Neural cell (in vitro differentiated cells): ENCODE results near the gene C3orf70.

Experiments
- CTCF ChIP-seq: fragments of 450-650 bp; IDR thresholded peaks from 2 replicates; pipeline ENCODE4 v1.5.1; 2014; ENCODE audit warnings: antibody characterized with exemption, mild to moderate bottlenecking, moderate library complexity; ENCODE audit not compliant: poor library complexity, severe bottlenecking
- EZH2 ChIP-seq: fragments of 200-600, 300-800 bp; shearing (Covaris generic), sonication (generic); IDR thresholded peaks from 2 replicates; pipeline ENCODE4 v1.6.1; 2014; ENCODE audit warnings: antibody characterized with exemption, low read length, borderline replicate concordance, mild to moderate bottlenecking; ENCODE audit not compliant: insufficient read depth, poor library complexity, severe bottlenecking
- POLR2AphosphoS5 ChIP-seq: IDR thresholded peaks from 2 replicates; pipeline ENCODE4 v1.6.1; 2012
- TF ChIP-seq, protein P1 (sequence below): IDR thresholded peaks from 2 replicates; pipeline ENCODE4 v1.6.1; 2012; ENCODE audit warnings: borderline replicate concordance

GRCh38 chr3:185057829-185058228 lies 95.0 kb downstream of the C3orf70 start:
- no peak for TF ChIP-seq CTCF
- no peak for TF ChIP-seq POLR2AphosphoS5
- TF ChIP-seq, protein P1, sequence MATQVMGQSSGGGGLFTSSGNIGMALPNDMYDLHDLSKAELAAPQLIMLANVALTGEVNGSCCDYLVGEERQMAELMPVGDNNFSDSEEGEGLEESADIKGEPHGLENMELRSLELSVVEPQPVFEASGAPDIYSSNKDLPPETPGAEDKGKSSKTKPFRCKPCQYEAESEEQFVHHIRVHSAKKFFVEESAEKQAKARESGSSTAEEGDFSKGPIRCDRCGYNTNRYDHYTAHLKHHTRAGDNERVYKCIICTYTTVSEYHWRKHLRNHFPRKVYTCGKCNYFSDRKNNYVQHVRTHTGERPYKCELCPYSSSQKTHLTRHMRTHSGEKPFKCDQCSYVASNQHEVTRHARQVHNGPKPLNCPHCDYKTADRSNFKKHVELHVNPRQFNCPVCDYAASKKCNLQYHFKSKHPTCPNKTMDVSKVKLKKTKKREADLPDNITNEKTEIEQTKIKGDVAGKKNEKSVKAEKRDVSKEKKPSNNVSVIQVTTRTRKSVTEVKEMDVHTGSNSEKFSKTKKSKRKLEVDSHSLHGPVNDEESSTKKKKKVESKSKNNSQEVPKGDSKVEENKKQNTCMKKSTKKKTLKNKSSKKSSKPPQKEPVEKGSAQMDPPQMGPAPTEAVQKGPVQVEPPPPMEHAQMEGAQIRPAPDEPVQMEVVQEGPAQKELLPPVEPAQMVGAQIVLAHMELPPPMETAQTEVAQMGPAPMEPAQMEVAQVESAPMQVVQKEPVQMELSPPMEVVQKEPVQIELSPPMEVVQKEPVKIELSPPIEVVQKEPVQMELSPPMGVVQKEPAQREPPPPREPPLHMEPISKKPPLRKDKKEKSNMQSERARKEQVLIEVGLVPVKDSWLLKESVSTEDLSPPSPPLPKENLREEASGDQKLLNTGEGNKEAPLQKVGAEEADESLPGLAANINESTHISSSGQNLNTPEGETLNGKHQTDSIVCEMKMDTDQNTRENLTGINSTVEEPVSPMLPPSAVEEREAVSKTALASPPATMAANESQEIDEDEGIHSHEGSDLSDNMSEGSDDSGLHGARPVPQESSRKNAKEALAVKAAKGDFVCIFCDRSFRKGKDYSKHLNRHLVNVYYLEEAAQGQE: no peak
- TF ChIP-seq EZH2: no peak
